GM12878 (cell line): ENCODE data around the gene TMEM191C. TPM values are rescaled to one million over a fixed set of nuclear protein-coding genes. Genes with fewer than 3 reads are reported as not detected.
"Not testable (repeated sequence)": the region's sequence is repeated elsewhere in the genome, so short reads cannot be mapped to it uniquely, and the experiment has no call there.

Source experiments
- ATAC-seq: fragments of 200-7000 bp; cut with Tn5 transposase; 3 replicates; pipeline ENCODE4 v1.9.1; 2020; ENCODE audit warnings: mild to moderate bottlenecking, moderate library complexity
- BruUV-seq: library from RNA; stranded (reverse); fragments of 400-500 nt; replicated peaks from 2 replicates; lab custom pipeline; 2021; lab: Mats Ljungman, UMichigan
- CTCF ChIA-PET: fragments of 300-600 bp; sonication (Branson Sonifier 250); formaldehyde crosslinking; extraction: SDS; loops from one replicate; lab custom pipeline; 2021; ENCODE audit warnings: inconsistent platforms; lab: Yijun Ruan, JAX
- POLR2A ChIA-PET: fragments of 350-600 bp; formaldehyde crosslinking; extraction: SDS; loops from one replicate; lab custom pipeline; 2021; ENCODE audit warnings: inconsistent platforms; lab: Charles Lee
- RAD21 ChIA-PET: fragments of 300-600 bp; sonication (Branson Sonifier 250); formaldehyde crosslinking; loops from one replicate; lab custom pipeline; 2023; ENCODE audit warnings: antibody characterized with exemption; ENCODE audit not compliant: unreplicated experiment; lab: Charles Lee
- SMC1A ChIA-PET: fragments of 300-600 bp; sonication (Branson Sonifier 250); formaldehyde crosslinking; loops from one replicate; lab custom pipeline; 2023; ENCODE audit not compliant: unreplicated experiment, uncharacterized antibody; lab: Charles Lee
- DNase-seq: peaks from one replicate; pipeline ENCODE4 v3.0.0-alpha.2; 2011; ENCODE audit warnings: low read depth, low spot score
- FAIRE-seq: peaks from 3 replicates; lab custom pipeline; 2011; peaks lifted over from hg19 to GRCh38; lab: Jason Lieb, UNC
- H2AFZ ChIP-seq: 2 replicates; pipeline ENCODE4 v1.6.0; 2011; ENCODE audit warnings: low read depth, low read length, control low read depth; ENCODE audit not compliant: control insufficient read depth
- H3K27ac ChIP-seq: 2 replicates; pipeline ENCODE4 v1.5.1; 2011; ENCODE audit warnings: control low read depth; ENCODE audit not compliant: control insufficient read depth, insufficient read depth
- H3K27me3 ChIP-seq, 2 experiments: replicated peaks in 1 of 2; 2 replicates each; pipeline versions ENCODE4 v1.6.0 to v1.6.1; 2011; ENCODE audit warnings: low read length in 1 of 2; ENCODE audit not compliant: control insufficient read depth in 2 of 2, insufficient read depth in 2 of 2
- H3K36me3 ChIP-seq, 2 experiments: 2 replicates each; pipeline ENCODE4 v1.5.1; 2011; ENCODE audit warnings: low read length in 1 of 2; ENCODE audit not compliant: control insufficient read depth in 2 of 2, insufficient read depth in 2 of 2
- H3K4me1 ChIP-seq: 2 replicates; pipeline ENCODE4 v1.6.1; 2011; ENCODE audit warnings: mild to moderate bottlenecking, low read length, moderate library complexity, mixed read lengths; ENCODE audit not compliant: control insufficient read depth, insufficient read depth
- H3K4me2 ChIP-seq: 2 replicates; pipeline ENCODE4 v1.6.0; 2011; ENCODE audit warnings: control low read depth; ENCODE audit not compliant: control insufficient read depth, insufficient read depth
- H3K4me3 ChIP-seq: fragments of 200-600 bp; sonication (generic); 2 replicates; pipeline ENCODE4 v1.5.1; 2016
- H3K79me2 ChIP-seq: 2 replicates; pipeline ENCODE4 v1.6.0; 2011; ENCODE audit warnings: low read length; ENCODE audit not compliant: control insufficient read depth, insufficient read depth
- H3K9ac ChIP-seq: 2 replicates; pipeline ENCODE4 v1.8.0; 2011; ENCODE audit warnings: low read length, control low read depth, mixed read lengths; ENCODE audit not compliant: control insufficient read depth, insufficient read depth
- H3K9me3 ChIP-seq: replicated peaks from 3 replicates; pipeline ENCODE4 v1.5.1; 2011; ENCODE audit warnings: mild to moderate bottlenecking, low read length; ENCODE audit not compliant: control insufficient read depth, insufficient read depth
- H4K20me1 ChIP-seq: 2 replicates; pipeline ENCODE4 v1.6.0; 2011; ENCODE audit not compliant: control insufficient read depth, insufficient read depth
- WGBS: methylation state at CpG from one replicate; pipeline ENCODE4 v1.1.6; 2016; ENCODE audit warnings: low lambda C conversion rate; ENCODE audit not compliant: insufficient replicate concordance, insufficient coverage; ENCODE audit errors: missing lambda C conversion rate; 5-methylcytosine and 5-hydroxymethylcytosine counted together
- in situ Hi-C: fragments of 300-500 bp; cut with MboI; formaldehyde crosslinking; loops from 9 replicates; pipeline ENCODE4 v1.14.3; 2018; ENCODE audit warnings: mixed read lengths
- intact Hi-C: fragments of 100-400 bp; cut with micrococcal nuclease; formaldehyde crosslinking; loops from one replicate; pipeline ENCODE4 v1.14.2; 2022; ENCODE audit not compliant: unreplicated experiment
- polyA plus RNA-seq, 11 experiments: library from polyadenylated mRNA; depleted of rRNA in 4 of 11; unstranded in 6 of 11; stranded (reverse) in 5 of 11; fragments of >200 nt; fragmentation: Nextera tagmentation in 4 of 11; fragmentation: Illumina TruSeq in 1 of 11; extraction: Ambion mirVana in 4 of 11; extraction: Trizol in 1 of 11; gene quantifications; 1 replicate in 1 of 11; 2 replicates in 10 of 11; pipeline versions ENCODE4 v1.2.1 to v1.2.3, GENCODE V29; 2011 to 2016; ENCODE audit warnings: inconsistent platforms in 2 of 11, missing spikeins in 2 of 11, low read depth in 1 of 11
- total RNA-seq, 4 experiments: library from RNA; depleted of rRNA in 3 of 4; stranded (reverse); fragments of >200 nt in 3 of 4; fragmentation: Illumina TruSeq in 1 of 4; extraction: Trizol in 1 of 4; gene quantifications; 2 replicates each; pipeline versions ENCODE4 v1.2.1 to v1.2.3, GENCODE V29; 2013 to 2021

The TMEM191C gene
- total and polyA plus RNA-seq, 10 of the 15 experiments (the other 5 are each of a cell fraction or from before 2014, with no cell fraction given): 0.03 to 1.9 (median 0.43) TPM

DNA sequence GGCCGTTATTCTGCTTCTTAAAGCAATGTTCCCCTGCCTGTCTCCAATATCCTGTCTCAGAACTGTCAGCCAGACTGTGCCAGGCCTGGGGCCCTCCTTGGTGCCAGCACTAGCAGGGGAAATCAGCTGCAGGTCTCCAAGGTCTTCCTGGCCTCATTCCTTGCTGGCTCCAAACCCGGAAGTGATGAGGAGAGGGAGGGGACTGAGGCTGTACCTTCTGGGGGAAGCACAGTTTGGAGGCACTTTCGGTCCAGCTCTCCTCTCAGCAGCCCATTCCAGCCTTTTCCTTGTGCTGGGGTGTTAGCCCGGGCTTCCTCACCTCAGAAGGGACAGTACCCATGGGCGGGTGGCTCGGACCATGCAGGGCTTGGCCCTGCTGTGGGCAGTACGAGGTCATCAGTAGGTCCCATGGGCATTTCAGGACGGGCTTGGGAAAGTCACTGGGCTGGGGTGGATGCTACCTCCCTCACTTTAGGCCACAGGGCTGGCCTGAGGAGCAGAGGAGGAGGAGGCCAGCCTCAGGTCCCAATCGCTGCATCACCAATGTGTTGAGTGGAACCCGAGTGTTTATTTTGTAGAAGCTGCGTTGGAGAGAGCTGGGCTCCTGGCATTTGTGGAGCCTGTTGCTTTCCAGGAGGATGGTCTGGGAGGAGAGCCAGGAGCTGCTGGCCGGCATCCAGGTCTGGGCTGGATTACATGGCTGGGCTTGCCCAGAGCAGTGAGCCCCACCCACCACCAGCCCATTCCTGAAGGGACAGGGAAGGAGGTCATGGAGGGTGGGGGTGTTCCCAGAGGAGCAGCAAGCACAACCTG, 31.0 kb upstream of the TMEM191C start:
- WGBS: 50% methylated on average over 2 of the region's 12 CpGs
- DNase-seq, H3K36me3 ChIP-seq, H3K9ac ChIP-seq, CTCF ChIA-PET, RAD21 ChIA-PET, H3K27ac ChIP-seq, in situ Hi-C loops, FAIRE-seq, H3K9me3 ChIP-seq, H4K20me1 ChIP-seq, SMC1A ChIA-PET, H3K4me1 ChIP-seq, H3K4me3 ChIP-seq, H3K4me2 ChIP-seq, H3K27me3 ChIP-seq, BruUV-seq, H3K79me2 ChIP-seq, POLR2A ChIA-PET, intact Hi-C loops, ATAC-seq, H2AFZ ChIP-seq: not testable (repeated sequence)

DNA sequence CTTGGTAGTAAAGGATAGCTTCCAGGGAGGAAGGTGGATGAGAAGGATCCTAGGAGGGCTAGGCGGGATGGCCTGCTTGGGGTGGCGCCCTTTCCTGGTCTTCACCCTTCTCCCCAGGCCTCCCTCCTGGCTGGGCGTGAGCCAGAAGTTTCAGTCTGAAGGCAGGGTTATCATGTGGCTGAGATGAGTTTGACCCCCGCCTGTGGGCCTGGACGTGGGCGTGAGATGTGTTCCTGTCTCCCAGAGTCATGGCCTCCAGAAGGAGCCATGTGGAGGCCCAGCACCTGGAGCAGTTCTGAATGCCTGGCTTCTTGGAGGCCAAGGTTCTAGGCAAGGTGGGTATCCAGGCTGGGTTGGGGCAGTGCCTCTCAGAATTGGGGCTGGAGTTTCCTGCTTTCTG, 29.2 kb upstream of the TMEM191C start:
- intact Hi-C loops, H3K4me2 ChIP-seq, RAD21 ChIA-PET, in situ Hi-C loops, ATAC-seq, H2AFZ ChIP-seq, DNase-seq, BruUV-seq, H3K4me3 ChIP-seq, H3K4me1 ChIP-seq, H3K27ac ChIP-seq, H3K79me2 ChIP-seq, SMC1A ChIA-PET, H3K27me3 ChIP-seq, POLR2A ChIA-PET, H3K36me3 ChIP-seq, H4K20me1 ChIP-seq, H3K9me3 ChIP-seq, FAIRE-seq, CTCF ChIA-PET, H3K9ac ChIP-seq: not testable (repeated sequence)
- WGBS: 73% methylated on average over 4 of the region's 6 CpGs

DNA sequence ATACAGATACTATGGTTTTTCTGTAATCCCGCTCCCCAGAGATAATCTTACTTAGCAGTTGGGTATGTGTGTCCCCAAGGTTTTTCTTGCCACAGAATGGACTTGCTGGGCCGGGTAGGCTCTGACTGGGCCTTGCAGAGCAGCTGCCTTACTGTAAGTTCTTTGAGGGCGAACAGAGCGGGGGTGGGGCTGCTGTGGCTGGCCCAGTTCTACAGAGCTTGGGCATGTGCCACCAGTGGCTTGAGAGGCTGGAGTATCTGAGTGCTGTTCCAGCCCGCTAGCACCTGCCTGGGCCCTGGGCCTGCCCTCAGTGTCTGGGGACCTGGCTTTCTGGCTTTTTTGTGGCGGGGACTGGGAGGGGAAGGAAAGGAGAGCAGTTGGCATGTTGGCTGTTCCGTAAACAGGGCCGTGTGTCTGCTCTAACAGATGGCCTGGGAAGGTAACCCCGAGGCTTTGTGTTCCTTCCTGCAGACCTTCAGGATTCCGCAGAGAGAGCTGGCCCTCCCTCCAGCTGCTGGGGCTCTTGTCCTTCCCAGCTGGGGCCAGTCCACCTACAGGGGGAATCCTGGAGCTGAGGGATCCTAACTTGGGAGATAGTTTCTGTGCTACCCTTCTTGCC, 27.1 kb upstream of the TMEM191C start:
- H3K27me3 ChIP-seq, SMC1A ChIA-PET, BruUV-seq, H3K9ac ChIP-seq, H2AFZ ChIP-seq, H4K20me1 ChIP-seq, H3K4me2 ChIP-seq, POLR2A ChIA-PET, H3K36me3 ChIP-seq, H3K27ac ChIP-seq, CTCF ChIA-PET, DNase-seq, FAIRE-seq, ATAC-seq, H3K79me2 ChIP-seq, H3K4me3 ChIP-seq, H3K4me1 ChIP-seq, intact Hi-C loops, RAD21 ChIA-PET, in situ Hi-C loops, H3K9me3 ChIP-seq: not testable (repeated sequence)
- WGBS: no CpG with 5 or more reads among the region's 10 CpGs

DNA sequence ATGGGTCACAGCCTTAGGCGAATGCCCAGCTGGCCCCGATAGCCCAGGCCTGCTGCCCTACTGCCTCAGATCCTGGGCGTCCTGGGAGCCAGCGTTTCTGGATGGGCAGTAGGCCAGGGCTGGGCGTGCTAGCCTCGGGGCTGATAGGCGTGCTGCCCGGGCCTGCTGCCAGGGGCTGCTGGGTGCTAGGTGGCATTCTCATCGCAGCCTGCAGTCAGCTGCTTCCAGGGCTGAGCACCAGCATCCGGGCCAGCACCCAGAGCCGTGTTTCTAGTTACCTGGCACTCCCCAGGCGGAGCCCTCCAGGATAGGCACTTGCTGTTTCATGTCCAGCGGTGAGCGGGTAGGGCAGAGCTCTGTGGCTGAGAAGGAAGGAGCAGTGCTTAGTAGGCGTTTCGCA, 26.5 kb upstream of the TMEM191C start:
- H3K4me2 ChIP-seq, RAD21 ChIA-PET, intact Hi-C loops, CTCF ChIA-PET, H2AFZ ChIP-seq, H3K4me3 ChIP-seq, H3K9ac ChIP-seq, DNase-seq, H3K9me3 ChIP-seq, POLR2A ChIA-PET, H3K27ac ChIP-seq, BruUV-seq, FAIRE-seq, H3K4me1 ChIP-seq, H4K20me1 ChIP-seq, in situ Hi-C loops, H3K27me3 ChIP-seq, H3K36me3 ChIP-seq, ATAC-seq, SMC1A ChIA-PET, H3K79me2 ChIP-seq: not testable (repeated sequence)
- WGBS: no CpG with 5 or more reads among the region's 16 CpGs
